ENCODE data around the gene PLA2G15.

The PLA2G15 gene, protein sequence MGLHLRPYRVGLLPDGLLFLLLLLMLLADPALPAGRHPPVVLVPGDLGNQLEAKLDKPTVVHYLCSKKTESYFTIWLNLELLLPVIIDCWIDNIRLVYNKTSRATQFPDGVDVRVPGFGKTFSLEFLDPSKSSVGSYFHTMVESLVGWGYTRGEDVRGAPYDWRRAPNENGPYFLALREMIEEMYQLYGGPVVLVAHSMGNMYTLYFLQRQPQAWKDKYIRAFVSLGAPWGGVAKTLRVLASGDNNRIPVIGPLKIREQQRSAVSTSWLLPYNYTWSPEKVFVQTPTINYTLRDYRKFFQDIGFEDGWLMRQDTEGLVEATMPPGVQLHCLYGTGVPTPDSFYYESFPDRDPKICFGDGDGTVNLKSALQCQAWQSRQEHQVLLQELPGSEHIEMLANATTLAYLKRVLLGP

DNA sequence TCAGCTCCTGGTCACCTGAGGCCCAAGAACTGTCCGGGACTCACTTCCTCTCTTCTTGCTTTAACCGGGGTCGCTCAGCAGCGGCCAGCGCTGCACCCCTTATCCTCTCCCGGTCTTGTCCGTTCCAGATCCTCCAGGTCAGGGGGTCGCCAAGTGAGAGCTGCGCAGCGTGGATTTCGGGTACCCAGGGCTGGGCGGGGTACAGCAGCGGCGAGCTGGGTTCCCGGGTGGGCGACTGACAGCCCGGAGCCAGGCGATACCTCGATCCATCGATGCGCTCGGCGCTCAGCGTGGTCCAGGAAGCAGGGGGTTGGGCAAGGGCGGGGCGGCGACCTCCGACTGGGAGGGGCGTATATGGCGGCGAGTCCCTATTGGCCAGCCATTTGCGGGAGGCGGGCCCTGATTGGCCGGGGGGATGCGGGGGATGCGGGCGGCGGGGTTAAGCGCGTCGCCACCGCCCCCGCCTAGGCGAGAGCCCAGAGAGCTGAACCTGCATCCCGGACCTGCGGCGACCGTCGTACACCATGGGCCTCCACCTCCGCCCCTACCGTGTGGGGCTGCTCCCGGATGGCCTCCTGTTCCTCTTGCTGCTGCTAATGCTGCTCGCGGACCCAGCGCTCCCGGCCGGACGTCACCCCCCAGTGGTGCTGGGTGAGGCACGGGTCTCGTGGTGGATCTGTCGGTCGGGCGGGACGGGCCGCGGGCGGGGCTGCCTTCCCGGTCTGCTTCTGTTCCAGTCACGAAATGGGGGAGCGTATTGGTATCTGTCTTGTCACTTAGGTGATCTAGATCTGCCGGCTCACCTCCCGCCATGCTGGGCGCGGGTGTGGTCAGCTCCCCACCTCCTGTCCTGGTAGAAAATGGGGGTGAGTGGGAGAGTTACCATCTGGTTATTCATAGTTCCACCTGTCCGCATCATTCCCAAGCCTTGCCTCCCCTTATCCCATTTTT is at the start of gene PLA2G15:
Gene PLA2G15 (plus strand): TSS at position 471 of the 951 bp plus-strand sequence. CDS start 54 bp downstream, at position 525.
- peak; percentile 96 for DNase-seq (ENCODE audit: low read depth)

DNA sequence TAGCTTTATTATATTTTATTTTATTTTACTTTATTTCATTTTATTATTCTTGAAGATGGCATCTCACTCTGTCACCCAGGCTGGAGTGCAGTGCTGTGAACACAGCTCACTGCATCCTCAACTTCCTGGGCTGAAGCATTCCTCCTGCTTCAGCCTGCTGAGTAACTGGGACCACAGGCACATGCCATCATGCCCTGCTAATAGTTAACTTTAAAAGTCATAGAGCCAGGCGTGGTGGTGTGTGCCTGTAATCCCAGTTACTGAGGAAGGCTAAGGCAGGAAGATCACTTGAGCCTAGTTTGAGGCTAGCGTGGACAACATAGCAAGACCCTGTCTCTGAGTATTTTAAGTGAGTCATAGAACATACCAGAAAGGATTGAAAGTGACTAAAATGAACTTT is 47.9 kb upstream of the PLA2G15 start:
- DNase-seq (ENCODE audit: low read depth), result no peak

DNA sequence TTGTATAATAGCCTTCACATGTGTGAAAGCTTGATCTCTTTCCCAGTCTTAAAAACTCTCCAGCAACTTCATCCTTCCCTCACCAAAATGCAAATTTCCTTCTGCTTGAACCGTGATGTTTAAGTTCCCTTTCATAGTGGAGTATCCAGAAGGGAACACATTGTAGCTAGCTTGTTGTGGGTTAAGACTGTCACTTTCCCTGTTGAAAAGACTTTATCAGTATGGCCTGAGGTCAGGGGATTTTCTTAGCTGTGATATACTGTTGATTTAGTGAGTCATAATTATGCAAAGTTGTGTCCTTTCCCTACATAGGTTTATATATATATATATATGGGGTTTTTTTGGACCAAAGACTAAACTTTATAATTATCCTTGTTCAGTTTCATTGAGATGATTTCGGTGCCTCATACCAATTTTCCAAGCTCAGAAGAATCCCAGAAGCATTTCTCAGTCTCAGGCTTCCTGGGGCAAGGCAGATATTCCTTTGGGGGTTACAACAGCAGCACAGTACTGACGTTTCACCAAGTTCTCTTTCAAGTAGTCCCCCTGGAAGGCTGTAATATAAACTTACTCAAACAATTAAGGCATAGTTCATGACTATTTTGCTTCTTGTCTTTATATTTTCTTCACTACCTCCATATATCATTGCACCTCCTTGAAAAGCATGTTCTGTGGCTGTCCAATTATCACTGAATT is 44.9 kb upstream of the PLA2G15 start:
- no peak for DNase-seq (ENCODE audit: low read depth)

DNA sequence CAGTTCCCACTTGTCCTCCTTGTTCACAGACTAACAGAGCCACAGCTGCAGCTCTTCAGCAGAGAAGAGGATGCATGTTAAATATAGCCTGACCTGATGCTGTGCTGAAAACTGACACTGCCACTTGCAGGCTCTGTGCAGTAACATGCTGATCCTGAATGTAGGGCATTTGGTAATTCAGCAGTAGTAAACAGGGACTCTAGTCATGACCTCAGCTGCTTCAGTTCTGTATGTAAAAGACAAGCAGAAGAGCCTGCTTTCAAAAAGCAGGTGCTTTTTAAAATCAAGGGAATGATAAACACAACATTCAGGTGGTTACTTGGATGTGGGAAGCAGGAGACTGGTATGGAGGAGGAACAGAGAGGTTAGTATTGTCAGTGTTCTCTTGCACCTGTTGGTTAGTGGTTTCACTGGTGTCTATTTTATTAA is 43.1 kb upstream of the PLA2G15 start:
- DNase-seq (ENCODE audit: low read depth), result no peak

DNA sequence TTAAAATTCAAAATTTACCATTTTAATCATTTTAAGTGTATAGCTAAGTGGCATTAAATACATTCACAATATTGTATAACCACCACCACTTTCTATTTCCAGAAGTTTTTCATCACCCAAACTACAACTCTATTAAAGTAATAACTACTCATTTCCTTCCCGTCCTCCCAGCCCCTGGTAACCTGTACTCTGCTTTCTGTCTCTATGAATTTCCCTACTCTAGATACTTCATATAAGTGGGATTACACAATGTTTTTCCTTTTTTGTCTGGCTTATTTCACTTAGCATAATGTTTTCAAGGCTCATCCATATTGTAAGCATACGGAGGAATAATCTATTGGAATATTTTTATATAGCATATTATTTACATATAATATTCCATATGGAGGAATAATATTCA is 38.9 kb upstream of the PLA2G15 start:
- no peak for DNase-seq (ENCODE audit: low read depth)

DNA sequence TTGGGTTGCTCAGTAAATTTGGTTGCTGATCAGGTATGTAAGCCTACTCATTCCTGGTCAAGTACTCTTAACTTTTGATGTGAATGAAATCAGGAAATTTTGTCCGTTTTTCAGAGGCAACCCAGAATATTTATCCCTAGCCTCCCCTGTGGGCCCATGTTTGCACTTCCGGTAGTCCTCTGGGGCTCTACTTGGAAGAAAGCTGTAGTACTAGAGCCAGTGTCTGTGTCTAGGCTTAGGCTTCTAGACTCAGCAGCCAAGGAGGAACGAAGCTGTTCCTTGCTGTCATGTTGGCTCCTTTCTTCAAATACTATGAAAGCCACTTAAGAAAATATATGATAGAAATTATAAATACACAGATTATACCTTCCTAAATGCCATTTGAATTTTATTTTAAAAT is 30.4 kb upstream of the PLA2G15 start:
- DNase-seq (ENCODE audit: low read depth), result no peak

DNA sequence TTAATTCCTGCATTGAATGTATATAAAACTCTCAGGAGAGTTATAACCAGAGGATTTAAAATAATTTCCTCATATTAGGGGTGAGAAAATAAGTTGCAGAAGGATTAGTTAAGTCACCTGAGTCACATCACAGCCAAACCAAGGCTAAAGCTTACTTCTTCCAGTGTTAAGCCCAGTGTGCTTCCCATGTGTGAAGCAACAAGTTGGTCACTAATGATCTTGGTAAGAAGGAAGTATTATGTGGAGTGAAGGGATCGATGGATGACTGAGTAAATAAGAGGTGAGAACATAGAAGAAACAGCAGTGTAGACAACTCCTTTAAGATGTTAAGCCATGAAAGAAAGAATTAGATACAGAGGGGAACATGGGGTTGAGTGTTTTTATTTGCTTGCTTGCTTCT is 29.9 kb upstream of the PLA2G15 start:
- no peak for DNase-seq (ENCODE audit: low read depth)

DNA sequence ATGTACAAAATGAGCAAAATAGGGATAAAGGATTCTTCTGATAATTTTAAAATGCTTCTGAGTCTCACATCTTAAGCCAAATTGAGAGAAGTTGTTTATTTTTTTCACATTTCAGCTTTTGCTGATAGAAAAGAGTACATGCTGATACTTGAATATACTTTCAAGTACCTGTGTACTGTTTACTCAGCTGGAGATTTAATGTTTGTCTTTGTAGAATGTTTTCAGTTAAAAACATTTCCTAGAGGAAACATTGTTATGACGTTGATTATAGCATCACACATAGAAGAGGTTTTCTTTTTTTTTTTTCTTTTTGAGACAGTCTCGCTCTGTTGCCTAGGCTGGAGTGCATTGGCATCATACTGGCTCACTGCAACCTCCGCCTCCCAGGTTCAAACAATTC is 28.9 kb upstream of the PLA2G15 start:
- DNase-seq (ENCODE audit: low read depth), result no peak

DNA sequence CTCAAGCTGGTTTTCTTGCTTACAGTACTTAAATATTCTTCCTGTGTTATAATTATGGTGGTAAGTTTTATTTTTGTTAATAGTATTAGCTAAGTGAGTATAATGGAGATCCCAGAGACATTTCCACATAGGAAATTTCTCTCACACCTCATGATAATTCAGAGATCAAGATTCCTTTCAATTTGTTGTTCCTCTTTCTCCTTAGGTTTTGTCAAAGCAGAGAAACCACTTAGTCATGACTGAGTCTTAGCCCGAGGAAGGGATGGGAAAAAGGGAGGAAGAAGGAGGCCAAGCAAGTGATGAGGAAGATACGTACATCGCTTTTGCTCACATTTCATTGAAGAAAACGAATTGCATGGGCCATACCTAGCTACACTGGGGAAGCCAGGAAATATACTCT is 27.7 kb upstream of the PLA2G15 start:
- no peak for DNase-seq (ENCODE audit: low read depth)

DNA sequence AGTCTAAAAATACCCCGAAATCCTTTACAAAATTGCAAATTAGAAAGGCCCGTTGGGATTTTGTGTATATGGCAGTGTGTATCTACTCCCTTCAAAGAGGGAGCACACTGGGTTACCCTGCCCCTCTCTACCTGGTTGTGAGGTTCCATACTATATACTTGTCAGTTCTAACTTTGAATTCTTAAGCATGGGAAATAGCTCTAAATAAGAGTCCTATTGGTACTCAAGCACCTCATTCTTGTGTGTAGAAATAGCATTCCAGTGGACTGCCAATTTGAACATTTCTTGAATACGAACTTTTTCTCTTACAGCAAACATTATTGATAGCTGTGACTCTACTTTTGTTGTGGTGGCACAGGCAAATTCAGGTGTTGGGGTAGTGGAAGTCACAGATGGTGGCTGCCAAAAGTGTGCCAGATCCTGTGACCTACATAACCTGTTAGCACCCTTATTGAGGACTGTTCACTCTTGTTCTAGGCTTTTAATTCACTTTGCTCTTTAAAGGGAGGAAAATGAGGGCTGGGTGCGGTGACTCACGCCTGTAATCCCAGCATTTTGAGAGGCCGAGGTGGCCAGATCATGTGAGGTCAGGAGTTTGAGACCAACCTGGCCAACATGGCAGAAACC is 25.3 kb upstream of the PLA2G15 start:
- DNase-seq (ENCODE audit: low read depth), result no peak

DNA sequence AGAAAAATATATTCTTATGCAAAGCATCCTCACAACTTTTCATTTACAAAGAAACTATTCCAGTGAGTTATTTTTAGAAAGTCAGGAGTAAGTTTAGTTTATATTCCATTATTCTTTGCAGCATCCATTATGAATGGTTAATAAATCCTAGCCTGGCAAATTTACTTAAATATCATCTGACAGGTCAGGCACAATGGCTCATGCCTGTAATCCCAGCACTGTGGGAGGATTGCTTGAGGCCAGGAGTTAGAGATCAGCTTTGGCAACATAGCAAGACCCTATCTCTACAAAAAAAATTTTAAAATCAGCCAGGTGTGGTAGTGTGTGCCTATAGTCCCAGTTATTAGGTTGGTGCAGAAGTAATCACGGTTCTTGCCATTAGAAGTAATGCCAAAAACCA is 22.1 kb upstream of the PLA2G15 start:
- no peak for DNase-seq (ENCODE audit: low read depth)

DNA sequence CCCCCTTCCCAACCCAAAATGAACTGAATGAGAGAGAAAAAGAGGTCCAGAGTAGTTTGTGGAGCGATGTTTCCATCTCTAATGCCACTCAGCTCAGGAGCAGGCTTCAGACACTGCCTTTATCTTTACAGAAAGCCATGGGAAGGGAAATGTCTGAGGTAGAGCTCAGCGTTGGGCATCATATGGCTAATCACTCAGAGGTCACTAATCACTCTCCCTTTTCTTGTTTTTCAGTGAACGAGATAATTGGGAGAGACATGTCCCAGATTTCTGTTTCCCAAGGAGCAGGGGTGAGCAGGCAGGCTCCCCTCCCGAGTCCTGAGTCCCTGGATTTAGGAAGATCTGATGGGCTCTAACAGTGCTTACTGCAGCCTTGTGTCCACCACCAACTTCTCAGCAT is 19.1 kb upstream of the PLA2G15 start:
- no peak for DNase-seq (ENCODE audit: low read depth)

DNA sequence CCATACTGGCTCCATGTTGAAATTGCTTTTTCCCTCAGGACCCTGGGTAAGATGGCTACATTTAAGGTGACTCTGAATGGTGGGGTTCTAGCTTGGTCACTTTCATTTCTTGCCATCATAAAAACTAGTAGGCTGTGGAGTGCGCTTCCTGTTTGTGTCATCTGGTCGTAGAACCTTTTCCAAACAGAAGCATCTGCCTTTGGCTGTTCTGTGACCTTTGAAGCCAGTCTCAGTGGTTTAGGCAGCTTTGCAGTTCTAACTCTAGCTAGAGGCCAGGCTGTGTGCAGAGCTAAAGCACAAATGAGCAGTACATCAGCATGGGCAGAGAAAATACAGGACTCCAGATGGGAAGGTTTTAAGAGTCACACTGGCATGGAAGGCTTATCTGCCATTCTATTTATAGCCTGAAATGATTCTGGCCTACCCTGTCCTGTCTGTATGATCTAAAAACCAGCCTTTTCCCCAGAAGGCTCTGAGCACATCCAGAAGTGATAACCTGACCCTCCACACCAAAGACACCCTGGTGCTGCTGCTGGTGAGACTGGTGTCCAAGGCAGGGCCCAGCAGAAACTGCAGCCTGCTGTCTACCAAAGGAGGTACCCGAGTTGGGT is 17.9 kb upstream of the PLA2G15 start:
- no peak for DNase-seq (ENCODE audit: low read depth)

DNA sequence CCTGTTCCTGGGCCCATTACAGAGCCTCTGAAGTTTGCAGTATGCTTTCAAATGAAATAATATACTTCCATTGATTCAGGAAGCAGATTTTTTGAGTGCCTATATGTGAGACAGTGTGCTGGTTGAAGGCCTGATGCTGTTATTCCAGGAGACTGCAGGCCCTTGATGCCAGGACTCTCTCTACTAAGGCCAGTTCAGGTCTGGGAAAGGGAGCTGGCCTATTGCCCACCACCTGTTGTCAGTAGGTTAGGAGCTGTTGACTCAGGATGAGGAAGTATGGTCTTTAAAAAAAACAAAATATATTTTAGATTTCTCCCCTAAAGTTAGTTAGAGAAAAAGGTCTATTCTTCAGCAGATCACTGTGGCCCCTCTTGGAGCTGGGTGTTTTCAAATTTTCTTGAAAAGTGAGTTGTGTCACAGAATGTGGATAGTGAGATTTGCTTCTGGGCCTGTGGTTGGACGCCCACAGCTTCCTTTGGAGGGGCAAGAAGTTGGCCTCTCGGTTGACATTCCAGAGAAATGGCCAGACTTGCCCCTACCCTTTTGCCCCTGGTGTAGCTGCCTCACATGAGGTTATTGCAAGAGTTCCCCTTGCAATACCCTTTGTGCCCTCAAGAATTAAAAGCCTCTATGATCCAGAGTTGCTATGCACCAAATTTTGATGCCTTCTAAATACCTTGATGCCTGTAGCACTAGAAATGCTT is 17.2 kb upstream of the PLA2G15 start:
- no peak for DNase-seq (ENCODE audit: low read depth)

DNA sequence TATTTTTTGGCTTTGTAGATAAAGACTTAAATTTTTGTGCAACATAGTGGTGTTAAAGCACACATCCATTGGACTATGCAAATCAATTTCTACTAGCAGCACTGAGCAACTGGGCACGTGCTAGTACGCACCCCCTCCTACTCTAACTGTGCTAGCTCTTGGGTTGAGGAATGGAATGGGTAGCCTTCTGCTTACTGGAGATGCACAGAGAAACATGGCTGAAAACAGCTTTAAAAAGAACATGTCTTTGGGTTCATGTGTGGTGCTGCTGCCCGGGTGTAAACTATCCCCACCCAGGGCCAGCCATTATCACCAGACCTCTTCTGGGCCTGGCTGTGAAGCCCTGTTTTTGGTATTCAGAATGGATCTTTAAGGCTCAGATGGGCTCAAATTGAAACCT is 16.5 kb upstream of the PLA2G15 start:
- DNase-seq (ENCODE audit: low read depth), result no peak

DNA sequence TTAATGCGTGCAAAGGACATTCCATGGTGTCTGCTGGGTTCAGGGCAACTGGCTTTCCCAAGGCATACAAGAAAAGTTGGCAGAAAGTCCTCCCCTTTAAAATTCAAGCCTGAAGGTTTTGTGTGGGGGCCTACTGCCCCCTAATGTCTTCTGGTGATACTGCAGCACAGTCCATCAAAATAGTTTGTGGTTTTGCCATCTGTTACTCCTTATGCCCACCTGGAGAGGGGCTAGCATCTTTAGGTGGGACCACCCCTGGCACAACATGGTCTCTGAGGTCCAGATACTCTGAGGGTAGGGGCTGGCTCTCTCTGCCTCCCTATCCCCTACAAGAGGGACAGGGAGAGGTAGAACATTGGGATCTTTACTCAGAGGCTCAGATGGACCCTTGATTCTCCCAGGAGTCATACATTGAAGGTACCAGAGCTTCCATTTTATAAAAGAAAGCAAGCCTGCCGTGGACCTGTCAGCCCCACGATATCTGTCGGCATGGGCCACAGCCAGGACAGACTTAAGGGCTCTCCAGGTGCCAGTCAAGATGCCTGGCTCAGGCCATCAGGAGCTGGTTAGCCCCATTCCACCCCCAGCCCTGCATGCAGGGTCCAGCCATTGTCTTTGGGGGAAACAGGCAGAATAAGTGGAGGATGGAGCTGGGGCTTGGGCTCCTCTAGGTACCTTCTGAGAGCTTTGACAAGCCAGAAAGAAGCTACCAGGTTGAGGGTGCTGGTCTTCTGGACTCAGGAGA is 15.6 kb upstream of the PLA2G15 start:
- no peak for DNase-seq (ENCODE audit: low read depth)

DNA sequence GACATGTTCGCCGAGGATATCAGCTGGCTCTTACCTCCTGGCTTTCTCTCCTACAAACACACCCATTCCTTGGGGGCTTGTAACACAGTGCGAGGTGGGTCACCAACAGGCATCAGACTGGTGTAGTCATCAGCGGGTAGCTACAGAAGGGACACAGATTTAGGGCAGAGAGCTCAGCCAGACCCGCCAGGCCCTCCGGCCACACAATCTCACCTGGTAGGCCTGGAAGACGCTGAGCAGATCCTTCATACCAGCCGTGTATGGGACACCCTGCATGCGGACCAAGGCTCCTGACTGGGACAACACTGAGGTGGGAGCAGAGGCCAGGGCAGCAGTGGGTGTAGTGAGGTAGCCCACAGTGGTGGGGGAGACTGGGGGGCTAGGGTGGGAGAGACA is 15.0 kb upstream of the PLA2G15 start:
- no peak for DNase-seq (ENCODE audit: low read depth)

DNA sequence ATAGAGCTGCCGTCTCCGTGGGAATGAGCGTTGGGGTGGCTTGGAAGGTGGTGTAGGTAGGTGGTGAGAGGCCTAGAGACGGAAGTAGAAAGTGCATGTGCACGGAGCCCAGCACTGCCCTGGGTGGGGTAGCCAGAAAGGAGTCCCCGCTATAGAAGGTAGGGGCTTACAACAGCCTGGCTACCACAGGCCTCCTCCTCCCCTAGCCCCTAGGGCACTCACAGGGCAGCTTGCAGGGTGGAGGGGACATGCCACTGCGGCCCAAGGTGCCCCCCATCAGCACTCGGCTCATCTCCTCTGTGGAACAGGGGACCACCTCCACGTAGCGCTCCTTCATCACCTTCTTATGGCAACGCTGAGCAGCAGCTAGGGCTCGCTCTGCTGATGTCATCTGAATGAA is 14.2 kb upstream of the PLA2G15 start:
- DNase-seq (ENCODE audit: low read depth), result no peak

DNA sequence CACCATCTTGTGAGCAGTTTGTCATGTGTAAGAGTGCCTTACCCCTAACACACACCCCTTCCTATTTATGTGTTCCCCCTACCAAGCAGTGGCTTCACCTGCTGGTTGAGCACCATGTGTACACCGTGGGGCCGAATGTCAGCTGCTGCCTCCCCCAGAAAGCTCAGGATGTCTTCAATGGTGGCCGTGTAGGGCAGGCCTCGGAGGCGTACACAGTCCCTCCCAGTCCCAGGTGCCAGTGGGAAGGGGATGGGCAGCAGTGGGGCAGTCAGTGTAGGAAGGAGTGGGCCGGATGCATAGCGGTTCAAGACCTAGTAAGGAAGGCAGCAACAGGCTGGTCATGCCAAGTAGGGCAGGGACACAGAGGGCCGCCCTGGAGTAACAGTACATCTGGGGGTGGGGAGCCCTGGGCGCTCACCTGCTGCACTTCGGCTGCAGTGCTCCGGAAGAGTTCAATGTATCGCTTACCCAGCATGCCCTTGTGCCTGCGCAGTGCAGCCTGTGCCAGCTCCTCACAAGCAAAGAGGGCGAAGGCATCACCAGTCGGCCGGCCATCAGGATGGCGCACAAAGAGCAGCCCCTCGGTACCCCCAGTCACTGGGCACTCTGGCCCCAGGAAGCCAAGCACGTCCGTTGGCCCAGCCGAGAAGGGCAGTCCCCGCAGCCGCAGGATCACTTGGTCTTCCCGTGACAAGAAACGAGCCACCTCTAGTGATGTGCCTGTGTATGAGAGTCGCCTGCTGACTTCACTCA is 13.6 kb upstream of the PLA2G15 start:
- no peak for DNase-seq (ENCODE audit: low read depth)
